ENCODE data around the gene FMN1.
A peak's percentile ranks its signal among the peaks of the same experiment; 100 is the strongest.

The FMN1 gene

DNA sequence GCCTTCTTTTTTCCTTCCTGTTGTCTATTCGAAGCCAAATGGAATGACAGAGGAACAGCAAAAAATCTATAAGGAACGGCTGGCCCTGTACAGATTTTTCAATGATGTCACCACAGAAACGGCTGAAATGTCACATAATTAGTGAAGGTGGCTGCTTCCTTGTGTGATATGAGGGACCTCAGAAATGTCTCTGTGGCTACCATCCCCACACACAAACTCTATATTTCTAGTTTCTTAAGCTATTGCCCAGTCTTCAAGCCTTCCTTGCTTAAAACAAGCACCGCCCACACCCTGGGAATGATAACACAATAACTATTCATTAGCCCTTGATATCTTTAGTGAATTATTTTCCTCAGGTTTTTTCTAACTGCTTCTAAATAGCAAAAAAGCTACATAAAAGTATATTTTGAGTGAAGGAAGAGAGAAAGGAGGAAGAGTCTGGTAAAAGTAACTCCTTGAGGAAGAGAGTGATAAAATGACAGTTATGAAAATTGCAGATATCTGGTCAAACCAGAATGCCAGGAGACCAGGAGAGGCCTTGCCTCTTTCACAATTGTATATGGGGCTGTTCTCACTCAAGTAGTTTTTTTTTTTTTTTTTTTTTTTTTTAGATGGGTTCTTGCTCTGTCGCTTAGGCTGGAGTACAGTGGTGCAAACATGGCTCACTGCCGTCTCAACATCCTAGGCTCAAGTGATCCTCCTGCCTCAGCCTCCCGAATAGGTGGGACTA is 38.7 kb downstream of the FMN1 start:
- intact Hi-C loops (cut with DNase I) = no loop called here
- no peak for DNase-seq

DNA sequence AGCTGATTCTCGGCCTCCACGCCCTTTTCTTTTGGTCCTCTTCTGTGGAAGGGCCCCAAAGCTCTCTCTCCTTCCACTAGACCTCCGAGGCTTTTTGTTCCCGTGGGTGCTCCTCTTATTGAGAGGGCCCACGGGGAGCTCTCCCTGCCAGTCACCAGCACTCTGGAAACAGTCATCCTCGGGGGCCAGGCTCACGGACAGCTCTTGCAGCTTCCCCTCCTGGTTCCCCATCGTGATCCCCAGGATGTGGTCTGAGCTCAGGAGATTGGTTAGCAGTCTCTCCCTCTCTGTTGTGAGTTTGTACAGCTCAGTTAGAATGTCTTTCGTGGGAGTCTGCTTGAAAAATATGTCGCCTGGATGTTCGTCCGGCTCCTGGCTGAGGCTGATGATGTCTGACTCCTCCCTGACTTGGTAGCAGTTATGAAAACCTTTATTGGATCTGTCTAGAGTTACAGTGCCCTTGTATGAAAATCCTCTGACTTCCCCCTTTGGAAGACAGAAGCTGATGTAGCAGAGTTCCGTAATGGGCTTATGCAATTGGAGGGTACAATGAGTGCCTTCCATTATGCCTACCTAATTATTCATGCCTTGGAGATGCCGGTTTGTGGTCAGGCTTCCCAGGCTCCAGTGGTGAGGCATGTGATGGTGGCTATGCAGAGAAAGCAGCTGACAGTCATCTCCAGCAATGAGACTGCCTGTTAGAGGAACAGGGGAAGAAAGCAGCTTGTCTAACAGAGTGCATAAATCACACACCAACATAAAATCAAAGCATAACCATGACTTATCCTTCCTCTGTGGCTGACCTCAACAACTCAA is 40.0 kb downstream of the FMN1 start:
- intact Hi-C loops (cut with DNase I) = no loop called here
- peak in 3 of 10 donors; percentile 43 to 89 (median 70) for DNase-seq

DNA sequence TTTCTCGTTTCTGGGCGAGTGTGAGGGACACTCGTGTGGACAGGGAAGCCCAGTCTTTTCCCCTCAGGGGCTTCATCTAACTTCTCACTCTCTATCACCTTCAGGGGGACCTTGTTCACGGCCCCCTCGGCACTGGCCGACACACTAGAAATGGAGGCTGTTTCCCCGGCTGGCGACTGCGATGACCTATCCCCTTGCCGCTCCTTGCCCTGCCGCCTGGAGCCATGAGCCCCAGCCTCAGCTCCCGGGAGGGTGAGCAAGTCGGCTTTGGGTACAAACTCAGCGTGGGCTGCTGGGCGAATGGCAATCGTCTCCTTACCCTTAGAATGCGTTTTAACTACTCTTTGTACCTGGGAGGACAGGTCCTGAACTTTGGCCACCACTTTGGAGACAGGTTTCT is 41.0 kb downstream of the FMN1 start:
- DNase-seq = no peak
- intact Hi-C loops (cut with DNase I) = no loop called here

DNA sequence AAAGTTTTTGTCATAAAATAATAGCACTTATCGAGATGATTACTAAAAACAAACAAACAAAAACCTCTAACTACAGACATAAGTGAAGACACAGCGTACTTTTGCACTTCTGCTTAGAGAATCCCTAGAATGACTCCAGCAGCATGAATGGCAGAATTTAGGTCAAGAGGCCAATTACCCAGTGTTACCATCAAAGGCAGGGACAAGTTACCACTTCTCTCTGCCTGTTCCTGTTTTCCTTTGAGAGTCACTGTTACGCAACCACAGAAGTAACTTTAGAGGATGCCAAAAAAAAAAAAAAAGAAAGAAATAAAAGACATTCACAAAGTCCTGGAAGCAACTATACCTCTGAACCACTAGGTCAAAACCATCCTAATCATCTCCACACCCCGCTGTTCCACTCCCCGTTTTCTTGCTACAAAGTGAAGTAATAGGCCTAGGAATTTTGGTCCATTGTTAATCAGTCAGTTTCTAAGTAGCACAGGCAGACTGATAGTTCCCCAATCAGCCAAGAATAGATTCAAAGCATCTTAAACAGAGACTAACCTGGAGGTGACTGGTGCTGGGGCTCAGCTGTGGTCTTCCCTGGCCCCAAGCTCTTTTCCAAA is 41.9 kb downstream of the FMN1 start:
- intact Hi-C loops (cut with DNase I) = no loop called here
- DNase-seq = no peak

DNA sequence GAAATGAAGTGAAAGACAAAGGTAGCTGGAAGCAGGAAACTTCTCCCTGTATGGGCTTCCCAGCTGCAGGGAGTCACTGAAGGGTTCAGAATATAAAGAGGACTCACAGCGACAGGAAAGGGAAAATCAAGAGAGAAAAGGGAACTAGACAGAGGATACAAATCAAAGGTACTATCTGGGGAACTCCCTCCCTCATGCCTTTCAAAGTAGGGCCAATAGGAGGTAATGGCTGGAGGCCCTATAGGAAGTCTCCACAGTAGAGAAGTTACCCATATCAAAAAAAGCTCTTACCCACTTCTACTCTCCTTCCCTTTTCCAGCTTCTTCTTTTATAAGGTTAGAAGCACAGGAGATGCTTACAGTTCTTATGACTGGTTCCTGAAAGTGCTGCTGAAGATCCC is 43.5 kb downstream of the FMN1 start:
- no peak for DNase-seq
- intact Hi-C loops (cut with DNase I) = no loop called here

DNA sequence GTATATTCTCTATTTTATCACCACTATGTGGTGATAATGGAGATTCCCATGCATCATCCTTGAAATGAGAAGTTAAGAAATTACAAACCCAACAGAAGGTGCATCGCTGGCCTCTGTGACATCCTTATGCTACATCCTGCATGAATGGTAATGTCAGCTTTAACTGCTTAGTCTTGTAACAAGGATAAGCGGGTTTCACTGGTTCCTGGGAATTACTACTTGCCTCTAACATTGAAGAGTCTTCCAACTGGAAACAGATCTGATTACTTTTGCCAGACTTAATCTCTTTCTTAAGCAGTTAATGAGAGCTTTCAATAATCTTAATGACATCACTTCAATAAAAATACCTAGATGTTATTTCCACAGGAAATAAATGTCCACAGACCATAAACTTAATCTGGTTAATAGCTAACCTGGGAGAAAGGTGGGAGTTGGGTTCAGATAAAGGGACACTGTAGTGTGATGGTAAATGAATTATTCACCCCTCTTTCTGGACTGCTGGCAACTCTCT is 44.0 kb downstream of the FMN1 start:
- intact Hi-C loops (cut with DNase I) = no loop called here
- DNase-seq = no peak

DNA sequence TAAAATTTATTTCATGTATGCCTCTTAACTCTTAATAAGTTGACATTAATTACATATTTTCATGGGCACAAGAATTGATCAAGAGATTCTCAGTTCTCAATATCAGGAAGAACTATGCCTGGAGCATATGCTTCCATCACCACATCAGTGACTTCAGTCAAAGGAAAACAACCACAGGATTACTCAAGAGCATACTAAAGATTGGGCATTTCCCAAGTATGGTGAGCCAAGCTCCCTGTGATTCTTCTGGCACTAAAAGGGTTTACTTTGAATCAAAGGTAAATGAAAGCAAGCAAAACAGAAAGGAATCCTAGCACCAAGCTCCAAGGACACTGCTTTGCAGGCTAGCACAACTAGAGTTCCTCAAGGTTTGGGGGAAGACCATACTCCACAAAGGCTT is 44.6 kb downstream of the FMN1 start:
- DNase-seq = no peak
- intact Hi-C loops (cut with DNase I) = no loop called here

DNA sequence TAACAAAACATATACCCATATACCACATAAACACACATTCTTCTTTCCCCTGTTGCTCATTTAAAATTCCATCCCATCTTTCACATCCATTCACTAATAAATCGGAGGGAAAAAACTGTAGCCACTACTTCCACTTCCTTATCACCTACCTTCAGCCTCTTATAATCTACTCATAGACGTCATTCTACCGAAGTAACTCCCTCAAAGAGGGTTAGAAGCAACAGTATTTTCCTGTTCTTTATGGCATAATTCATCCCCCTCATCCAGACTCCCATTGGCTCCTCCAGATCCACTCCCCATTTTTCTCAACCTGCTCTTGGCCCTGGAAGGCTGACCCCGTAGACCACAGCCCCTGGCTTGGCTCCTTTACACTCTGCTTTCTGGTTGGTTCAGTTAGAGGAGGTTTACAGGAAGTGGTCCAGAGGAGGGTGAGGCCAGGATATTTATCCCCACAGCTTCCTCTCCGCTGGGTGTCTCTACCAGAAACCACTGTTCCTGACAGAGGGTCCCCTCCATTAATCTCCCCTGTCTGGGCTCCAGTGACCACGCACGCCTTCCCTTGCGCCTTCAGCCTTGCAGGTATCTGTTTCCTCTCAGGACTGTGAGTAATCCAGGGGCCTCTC is 46.3 kb downstream of the FMN1 start:
- intact Hi-C loops (cut with DNase I) = no loop called here

DNA sequence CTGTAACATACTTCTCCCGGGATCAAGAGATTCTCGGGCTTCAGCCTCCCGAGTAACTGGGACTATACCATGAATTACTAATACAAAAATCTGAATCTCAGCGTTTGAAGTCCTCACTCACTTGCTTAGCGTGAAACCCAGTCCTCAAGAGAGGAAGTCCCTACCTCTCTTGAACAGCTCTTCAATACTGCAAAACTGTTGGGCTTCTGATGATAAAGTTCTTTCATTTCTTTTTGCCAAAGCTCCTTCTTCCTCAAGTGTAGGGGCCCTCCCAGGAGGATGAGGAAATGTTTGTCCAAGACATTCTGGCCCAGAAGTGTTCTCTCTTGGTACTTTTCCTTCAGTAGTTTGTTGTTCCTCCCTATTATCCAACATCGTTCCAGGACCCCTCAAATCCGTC is 48.5 kb downstream of the FMN1 start:
- intact Hi-C loops (cut with DNase I) = no loop called here
- DNase-seq = no peak

More for the DNA sequence above, 46.3 kb downstream of the FMN1 start:
- no peak for DNase-seq

DNA sequence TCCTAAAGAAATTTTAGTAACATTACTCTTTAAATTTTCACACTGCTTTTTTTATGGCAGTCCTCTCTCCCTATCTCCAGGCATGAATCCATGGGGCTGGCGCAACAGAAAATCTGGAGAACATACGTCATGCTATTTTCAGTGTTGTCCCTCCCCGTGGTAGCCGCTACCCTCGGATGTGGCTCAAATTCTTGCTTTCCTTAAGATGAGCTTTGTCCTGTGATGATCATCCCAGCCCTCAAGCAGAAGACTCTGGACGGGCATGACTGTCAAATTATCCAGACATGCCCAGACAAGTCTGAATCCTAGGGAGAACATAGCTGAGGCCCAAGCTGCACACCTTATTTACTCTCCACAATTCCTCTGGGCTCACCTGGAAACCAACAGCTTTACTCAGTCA is 49.1 kb downstream of the FMN1 start:
- peak in 3 of 10 donors; percentile 42 to 79 (median 76) for DNase-seq
- intact Hi-C loops (cut with DNase I) = no loop called here

DNA sequence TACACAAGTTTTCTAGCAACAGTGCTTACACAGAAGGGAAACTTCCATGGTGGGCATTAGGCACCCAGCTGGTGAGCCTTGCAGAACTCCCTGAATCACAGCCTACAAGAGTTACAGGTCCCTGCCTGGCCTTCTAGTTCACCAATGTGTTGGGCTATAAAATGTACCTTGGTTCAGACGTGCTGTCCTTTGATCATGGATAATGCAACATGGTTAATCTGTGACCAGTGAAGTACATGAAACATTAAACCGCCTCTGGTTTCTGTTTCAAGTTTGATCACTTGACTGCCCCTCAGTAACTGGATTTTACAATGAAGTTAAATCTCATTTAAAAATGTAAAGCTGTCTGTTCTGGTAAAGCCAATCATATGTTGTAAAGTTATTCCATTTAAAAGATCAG is 51.8 kb downstream of the FMN1 start:
- no peak for DNase-seq

DNA sequence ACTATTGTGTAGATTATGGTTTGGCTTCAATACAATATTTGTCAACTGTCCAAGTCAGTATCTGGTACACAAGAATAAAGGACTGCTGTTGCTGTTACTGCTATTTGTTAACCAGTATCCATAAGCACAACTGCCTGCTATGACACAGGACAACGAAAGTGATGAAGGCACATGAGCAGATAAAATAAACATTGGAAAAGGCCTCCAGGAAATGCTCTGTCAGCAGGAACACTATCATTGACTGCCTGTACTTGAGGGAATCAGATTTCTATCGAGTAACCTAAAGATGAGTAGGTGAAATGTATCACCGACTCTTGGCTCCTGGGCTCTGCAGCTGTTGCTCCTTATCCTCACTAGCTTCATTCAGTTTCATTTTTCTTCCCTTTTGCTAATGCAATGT is 56.5 kb downstream of the FMN1 start:
- no peak for DNase-seq
- intact Hi-C loops (cut with DNase I) = no loop called here

More for the DNA sequence above, 51.8 kb downstream of the FMN1 start:
- intact Hi-C loops (cut with DNase I) = no loop called here

DNA sequence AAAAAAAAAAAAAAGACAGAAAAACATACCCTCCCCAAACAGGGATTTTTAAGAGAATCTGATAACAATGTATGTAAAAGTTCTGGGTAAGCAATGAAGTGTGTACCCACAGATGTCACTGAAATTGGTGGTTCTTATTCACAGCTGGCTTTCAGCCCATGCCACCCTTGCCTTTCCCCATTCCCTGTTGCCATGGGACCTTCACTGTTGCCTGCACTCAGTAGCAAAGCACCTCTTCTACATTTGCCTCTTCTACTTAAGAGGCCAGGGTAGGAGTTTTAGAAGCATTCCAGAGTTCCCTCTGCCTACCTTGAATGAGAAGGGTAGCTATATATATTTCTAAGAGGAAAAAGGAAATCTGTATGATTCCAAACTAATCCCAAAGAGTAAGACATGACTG is 57.4 kb downstream of the FMN1 start:
- intact Hi-C loops (cut with DNase I) = no loop called here
- DNase-seq = no peak

DNA sequence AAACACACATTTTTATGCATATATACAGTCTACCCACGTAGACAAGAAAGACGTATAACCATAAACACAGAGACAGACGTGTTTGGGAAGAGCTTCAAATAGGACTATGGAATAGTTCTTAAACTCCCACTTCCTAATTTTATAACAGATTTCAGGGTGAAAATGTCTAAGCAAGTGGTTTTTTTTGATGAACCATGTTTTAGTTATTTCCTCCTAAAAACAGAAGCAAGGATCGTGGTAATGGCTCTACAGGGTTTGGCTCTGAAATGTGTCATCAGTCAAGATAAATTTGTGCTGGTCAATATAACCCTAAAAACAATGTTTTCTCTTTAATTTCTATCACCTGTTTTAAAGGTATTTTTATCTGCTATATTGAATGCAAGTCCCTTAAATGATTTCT is 58.2 kb downstream of the FMN1 start:
- intact Hi-C loops (cut with DNase I) = no loop called here

DNA sequence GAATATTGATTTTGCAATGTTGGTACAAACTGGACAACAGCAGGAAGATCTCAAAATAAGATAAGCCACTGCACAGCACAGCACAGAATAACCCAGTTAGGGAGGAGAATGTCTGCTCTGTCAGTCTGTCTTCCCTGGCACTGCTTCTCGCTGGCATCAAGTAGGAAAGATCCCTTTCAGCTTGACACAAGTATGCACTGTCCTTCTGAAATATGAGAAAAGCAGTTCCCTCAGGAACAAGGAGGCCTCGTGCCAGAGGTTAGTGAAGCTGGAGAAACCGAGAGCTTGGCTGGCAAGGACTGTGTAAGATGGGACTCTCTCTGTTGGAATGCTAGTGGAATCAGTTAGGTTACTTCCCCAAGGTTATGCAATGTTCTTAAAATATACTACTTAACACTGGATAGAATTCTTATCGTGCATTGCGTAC is 59.1 kb downstream of the FMN1 start:
- intact Hi-C loops (cut with DNase I) = no loop called here

More for the DNA sequence above, 58.2 kb downstream of the FMN1 start:
- no peak for DNase-seq

DNA sequence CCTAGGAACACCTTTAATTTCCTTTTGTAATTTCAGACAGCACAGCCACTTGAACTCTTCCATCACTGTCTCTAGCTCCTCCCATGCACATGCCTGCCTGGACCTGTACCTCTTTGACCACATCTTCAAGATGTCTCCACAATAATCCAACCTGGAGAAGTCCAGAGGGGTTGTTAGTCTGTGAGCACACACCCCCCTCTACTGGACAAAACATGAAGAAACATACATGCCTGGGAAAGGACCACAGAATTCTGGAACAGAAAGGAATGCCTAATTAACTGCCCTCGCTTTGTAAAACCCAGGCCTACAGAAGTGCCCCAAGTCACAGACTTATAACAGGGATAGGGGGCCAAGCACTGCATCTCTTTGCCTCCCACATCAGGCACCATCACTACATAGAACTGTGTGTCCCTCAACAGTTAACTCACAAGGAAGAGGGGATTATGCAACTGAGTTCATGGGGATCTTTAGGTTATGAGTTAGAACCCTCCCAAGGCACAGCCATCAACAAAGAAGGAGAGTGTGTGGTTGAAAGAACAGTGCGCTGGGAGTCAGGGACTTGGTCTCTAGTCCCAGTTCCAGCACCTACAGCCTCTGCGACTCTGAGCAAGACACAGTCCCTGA is 61.7 kb downstream of the FMN1 start:
- no peak for DNase-seq
- intact Hi-C loops (cut with DNase I) = loop anchor here (2.0 kb wide), 1 partner anchor 46 kb away; no protein-coding TSS in a partner anchor

More for the DNA sequence above, 59.1 kb downstream of the FMN1 start:
- no peak for DNase-seq

DNA sequence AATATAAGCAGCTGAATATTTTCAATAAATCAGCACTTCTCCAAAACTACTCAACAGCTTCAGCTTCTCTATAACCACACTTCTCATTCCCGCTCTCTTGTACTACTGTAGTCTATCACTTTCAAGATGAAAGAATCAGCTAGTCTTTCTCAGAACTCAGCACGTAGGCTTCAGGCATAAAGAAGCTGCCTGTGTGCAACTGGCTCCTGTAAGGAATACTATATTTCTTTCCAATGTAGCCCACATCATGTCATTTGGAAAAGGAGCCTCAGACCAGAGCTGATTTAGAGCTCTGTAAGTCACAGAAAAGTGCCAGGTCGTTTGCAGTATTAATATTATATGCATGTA is 62.3 kb downstream of the FMN1 start:
- DNase-seq = no peak

DNA sequence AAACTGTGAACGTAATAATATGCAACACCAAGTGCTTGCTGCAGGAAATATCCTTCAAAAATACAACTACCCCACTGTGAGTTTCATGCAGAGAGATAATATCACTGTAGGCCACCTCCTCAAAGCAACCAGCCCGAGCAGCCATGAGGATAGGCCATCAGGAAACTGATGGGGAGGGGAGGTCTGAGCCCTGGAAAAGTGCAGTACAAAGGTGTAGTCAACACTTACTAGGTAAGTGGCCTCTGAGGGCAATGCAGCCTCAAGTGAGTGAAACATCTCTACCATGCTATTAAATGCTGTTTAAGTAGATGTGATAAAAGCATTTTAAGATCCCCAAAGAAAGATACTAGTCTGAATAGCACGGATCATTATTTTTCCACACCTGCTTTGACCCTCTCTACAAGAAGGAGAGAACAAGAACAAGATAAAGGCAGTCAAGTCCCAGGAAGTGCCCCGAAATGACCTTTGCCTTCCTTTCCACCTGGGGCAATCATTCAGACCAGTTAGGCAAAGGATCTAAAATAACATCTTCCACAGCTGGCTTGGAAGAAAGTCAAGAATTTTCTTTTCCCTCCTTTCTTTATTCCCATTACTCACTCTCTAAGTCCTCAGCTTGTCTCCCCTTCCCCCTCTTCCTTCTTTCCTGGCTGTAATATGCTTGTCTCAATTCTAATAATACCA is 62.8 kb downstream of the FMN1 start:
- DNase-seq = no peak
- intact Hi-C loops (cut with DNase I) = loop anchor here (2.0 kb wide), 1 partner anchor 45 kb away; no protein-coding TSS in a partner anchor

More for the DNA sequence above, 62.3 kb downstream of the FMN1 start:
- intact Hi-C loops (cut with DNase I) = loop anchor here (2.0 kb wide), 1 partner anchor 45 kb away; no protein-coding TSS in a partner anchor

DNA sequence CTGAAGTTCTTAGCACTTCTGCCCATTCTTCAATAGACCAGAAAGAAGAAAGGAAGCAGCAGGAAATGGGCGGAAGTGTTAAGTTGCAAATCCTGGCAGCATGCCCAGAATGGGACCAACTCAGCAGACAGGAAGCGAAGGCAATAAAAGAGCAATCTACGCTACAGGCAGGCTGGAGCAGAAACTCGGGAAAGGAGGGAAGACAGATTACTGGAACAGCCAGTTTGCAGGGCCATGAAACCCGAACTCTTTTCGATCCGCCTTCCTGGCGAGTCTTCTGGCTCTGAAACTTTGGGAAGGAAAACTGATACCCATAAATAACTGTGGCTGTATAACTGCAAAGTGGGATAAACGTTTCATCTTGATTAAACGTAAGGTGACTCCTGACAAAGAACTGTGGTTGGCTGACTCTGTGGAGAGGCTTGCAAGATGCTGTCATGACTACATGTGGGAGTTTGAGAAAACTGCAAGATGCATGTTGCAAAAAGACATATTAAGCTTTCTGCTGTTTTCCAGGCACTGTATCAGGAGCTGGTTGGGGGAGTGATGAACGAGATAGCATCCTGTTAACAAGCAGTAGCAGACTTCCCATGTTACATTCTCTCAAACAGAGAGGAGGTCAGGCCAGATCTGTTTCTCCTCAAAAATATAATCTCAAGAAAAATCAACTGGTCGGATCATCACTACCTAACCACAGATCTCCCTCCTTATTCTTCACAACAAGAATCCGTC is 67.8 kb downstream of the FMN1 start:
- peak in 8 of 10 donors; percentile 30 to 89 (median 56) for DNase-seq
- intact Hi-C loops (cut with DNase I) = no loop called here

Measured in posterior cingulate gyrus (tissue), 11 donors.